ENCODE data around the gene C13orf42. TPM values are rescaled to one million over a fixed set of nuclear protein-coding genes. Genes with fewer than 3 reads are reported as not detected.

The C13orf42 gene
- total and polyA plus RNA-seq, 10 of the 15 experiments (the other 5 are each of a cell fraction or from before 2014, with no cell fraction given): not detected

- DNase-seq (ENCODE audit: low read depth, low spot score) (no peak), FAIRE-seq (no peak), ATAC-seq (no peak)
- no TSS peak for BruUV-seq (replicated peaks)
- H3K27me3 ChIP-seq (replicated peaks in 1 of 2; ENCODE audit: control insufficient read depth in 2 of 2, insufficient read depth in 2 of 2, low read length in 1 of 2): no peaks in the 10 kb centered on the region; a peak in 1 of 4 replicates
- ChIA-PET POLR2A (no interaction called here), CTCF (interaction anchor here (0.5 kb wide), 1 partner anchor 948 kb away, joined by 3 read pairs; no protein-coding TSS in a partner anchor), RAD21 (ENCODE audit: unreplicated experiment) (no interaction called here), SMC1A (ENCODE audit: uncharacterized antibody, unreplicated experiment) (interaction anchor here (1.5 kb wide), 1 partner anchor 31 kb away, joined by 5 read pairs; no protein-coding TSS in a partner anchor)
- no peaks in the 10 kb centered on the region for H3K79me2 ChIP-seq (ENCODE audit: control insufficient read depth, insufficient read depth, low read length)
- H4K20me1 ChIP-seq (ENCODE audit: control insufficient read depth, insufficient read depth): no peaks in the 10 kb centered on the region
- 67% methylated on average over 3 of the region's 3 CpGs for WGBS (ENCODE audit: insufficient coverage, insufficient replicate concordance, low lambda C conversion rate, missing lambda C conversion rate)
- H3K9me3 ChIP-seq (replicated peaks; ENCODE audit: control insufficient read depth, insufficient read depth, low read length): no peaks in the 10 kb centered on the region
- H2AFZ ChIP-seq (ENCODE audit: control insufficient read depth, low read depth, low read length): no peak overlapping the region
- intact Hi-C loops (cut with micrococcal nuclease; ENCODE audit: unreplicated experiment) (no loop called here), in situ Hi-C loops (cut with MboI) (no loop called here)
- no peak overlapping the region for H3K27ac ChIP-seq (ENCODE audit: control insufficient read depth, insufficient read depth)
- H3K9ac ChIP-seq (ENCODE audit: control insufficient read depth, insufficient read depth, low read length): no peak overlapping the region
- no peak overlapping the region for H3K4me3 ChIP-seq
- H3K4me1 ChIP-seq (ENCODE audit: control insufficient read depth, insufficient read depth, low read length): no peaks in the 10 kb centered on the region
- TF ChIP-seq SMC3 (IDR thresholded peaks at IDR 0.05; ENCODE audit: borderline replicate concordance, low read length) (no peak), BCL11A (IDR thresholded peaks at IDR 0.05; ENCODE audit: low read depth, low read length) (no peak), YBX1 (IDR thresholded peaks at IDR 0.05) (no peak), GATAD2B (conservative IDR thresholded peaks at IDR 0.05; ENCODE audit: low read depth) (no peak), HCFC1 (IDR thresholded peaks at IDR 0.05; ENCODE audit: low read length) (no peak), KLF5 (IDR thresholded peaks at IDR 0.05; ENCODE audit: partially characterized antibody) (no peak), MTA2 (IDR thresholded peaks at IDR 0.05; ENCODE audit: low read depth) (no peak), TCF12 (IDR thresholded peaks at IDR 0.05; ENCODE audit: low read depth, low read length) (no peak), NFYA (IDR thresholded peaks at IDR 0.05; ENCODE audit: borderline replicate concordance, low read depth, low read length) (no peak), NFIC (IDR thresholded peaks at IDR 0.05; ENCODE audit: low read depth, low read length) (no peak), EED (IDR thresholded peaks at IDR 0.05; ENCODE audit: low read depth) (no peak), BCL3 (IDR thresholded peaks at IDR 0.05; ENCODE audit: borderline replicate concordance, insufficient read depth, low read depth, low read length, poor library complexity, severe bottlenecking) (no peak), EP300 (IDR thresholded peaks at IDR 0.05; ENCODE audit: borderline replicate concordance in 1 of 2, control insufficient read depth in 1 of 2, low read depth in 2 of 2, low read length in 2 of 2) (no peak), MLLT1 (IDR thresholded peaks at IDR 0.05) (no peak), BMI1 (IDR thresholded peaks at IDR 0.05; ENCODE audit: borderline replicate concordance) (no peak), MAX (IDR thresholded peaks at IDR 0.05; ENCODE audit: low read depth, low read length) (no peak), ZBTB11 (CRISPR knock-in tag; IDR thresholded peaks at IDR 0.05) (no peak), RAD51 (IDR thresholded peaks at IDR 0.05) (no peak)
- H3K4me2 ChIP-seq (ENCODE audit: control insufficient read depth, insufficient read depth): no peak overlapping the region
- no peaks in the 10 kb centered on the region for H3K36me3 ChIP-seq (ENCODE audit: control insufficient read depth in 2 of 2, insufficient read depth in 2 of 2, low read length in 1 of 2)
These were observed 45.6 kb upstream of the C13orf42 start for GRCh38 chr13:51156648-51157047.

Data from GM12878 (cell line).